Measurements from ENCODE around the gene TTC23L. TPM values are rescaled to one million over a fixed set of nuclear protein-coding genes. Genes with fewer than 3 reads are reported as not detected.
A peak's percentile ranks its signal among the peaks of the same experiment; 100 is the strongest.

Gene TTC23L
- total RNA-seq, 1 experiment from 2014 or later, result 1.9 TPM

DNA sequence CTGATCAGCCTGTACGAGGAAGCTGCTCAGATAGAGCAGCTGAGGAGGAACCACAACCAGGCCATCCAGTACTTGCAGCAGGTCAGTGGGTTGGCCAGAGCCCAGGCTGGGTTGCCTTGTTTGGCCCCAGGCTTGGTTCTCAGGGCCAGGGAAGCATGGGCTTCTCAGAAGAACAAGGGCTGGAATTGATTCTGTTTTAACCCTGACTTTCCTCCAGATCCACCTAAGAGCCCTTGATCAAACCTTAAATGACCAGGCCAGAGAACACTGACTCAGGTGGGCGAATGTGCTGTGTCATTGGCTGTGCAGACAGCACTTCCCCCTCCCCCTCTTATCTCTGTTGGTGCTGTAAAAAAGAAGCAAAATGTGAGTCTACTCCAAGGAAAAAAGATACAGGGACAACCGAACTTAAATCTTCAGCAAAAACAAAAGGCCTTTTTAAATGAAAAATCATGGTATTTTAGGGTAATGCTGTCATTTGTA, 28.1 kb downstream of the TTC23L start (continued):
- TF ChIP-seq E2F1 (CRISPR knock-in tag; IDR thresholded peaks at IDR 0.05) (no peak), JUN (CRISPR knock-in tag; IDR thresholded peaks at IDR 0.05) (no peak)

DNA sequence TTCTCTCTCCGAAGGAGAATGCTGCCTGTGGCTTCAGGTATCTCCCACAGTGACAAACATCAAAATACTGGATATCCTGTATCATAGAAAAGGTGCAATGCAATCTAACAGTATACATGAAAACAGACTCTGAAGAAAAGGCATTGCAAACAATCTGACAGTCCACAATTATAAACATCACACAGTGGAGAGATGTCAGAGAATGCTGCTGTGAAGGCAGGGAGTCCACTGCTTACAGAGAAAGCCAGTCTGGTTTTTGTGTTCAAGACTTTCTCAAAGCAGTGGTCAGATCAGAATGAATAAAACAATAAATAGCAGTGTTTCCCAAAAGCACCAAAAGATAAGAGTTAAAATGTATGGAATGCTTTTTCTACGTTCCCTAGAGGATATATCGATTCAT, 28.7 kb downstream of the TTC23L start:
- H3K27ac Mint-ChIP-seq, result peak overlapping the region; percentile 40

DNA sequence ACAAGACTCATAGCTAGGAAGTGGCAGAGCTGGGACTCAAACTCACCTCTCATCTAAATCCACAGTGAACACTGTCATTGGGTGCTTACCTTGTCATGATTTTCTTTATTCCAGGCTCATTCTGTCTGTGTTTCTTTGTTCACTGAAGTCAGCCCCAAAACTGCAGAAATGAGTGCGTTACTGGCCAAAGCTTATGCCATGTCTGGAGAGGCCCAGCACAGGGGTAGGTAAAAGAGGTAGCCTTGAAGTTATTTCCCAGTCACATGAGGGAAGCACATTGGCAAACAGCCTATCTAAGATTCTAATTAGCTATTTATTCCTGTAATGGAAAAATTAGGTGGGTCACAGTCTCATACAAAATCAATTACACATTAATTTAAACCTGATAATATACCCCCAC, 29.8 kb downstream of the TTC23L start:
- Mint-ChIP-seq H3K4me1 (peaks cover 43% of the 10 kb centered on the region), H3K27me3 (ENCODE audit: low read depth) (no peaks in the 10 kb centered on the region), H3K9me3 (no peaks in the 10 kb centered on the region), H3K27ac (no peak overlapping the region), H3K36me3 (no peaks in the 10 kb centered on the region; the same call in 1 of the 2 replicates), H3K4me3 (no peak overlapping the region)
- CTCF ChIA-PET, result no interaction called here
- POLR2A ChIA-PET, result interaction anchor here (1.2 kb wide), 1 partner anchor 30 kb away, joined by 4 read pairs; no protein-coding TSS in a partner anchor
- no peak for DNase-seq (ENCODE audit: low spot score)
- ATAC-seq, result no peak
- TF ChIP-seq TCF7 (CRISPR knock-in tag; IDR thresholded peaks at IDR 0.05; ENCODE audit: low read depth) (no peak), ZNF425 (CRISPR knock-in tag; conservative IDR thresholded peaks at IDR 0.05) (no peak), ZNF671 (CRISPR knock-in tag; IDR thresholded peaks at IDR 0.05) (no peak), ZBTB21 (CRISPR knock-in tag; IDR thresholded peaks at IDR 0.05; ENCODE audit: borderline replicate concordance) (no peak), NR1H2 (CRISPR knock-in tag; IDR thresholded peaks at IDR 0.05) (no peak), IRF2 (CRISPR knock-in tag; IDR thresholded peaks at IDR 0.05; ENCODE audit: borderline replicate concordance, low read depth) (no peak), GABPB1 (CRISPR knock-in tag; IDR thresholded peaks at IDR 0.05) (no peak), TEAD1 (CRISPR knock-in tag; IDR thresholded peaks at IDR 0.05) (no peak), E2F5 (CRISPR knock-in tag; IDR thresholded peaks at IDR 0.05) (no peak)
- TF ChIP-seq, protein P1, sequence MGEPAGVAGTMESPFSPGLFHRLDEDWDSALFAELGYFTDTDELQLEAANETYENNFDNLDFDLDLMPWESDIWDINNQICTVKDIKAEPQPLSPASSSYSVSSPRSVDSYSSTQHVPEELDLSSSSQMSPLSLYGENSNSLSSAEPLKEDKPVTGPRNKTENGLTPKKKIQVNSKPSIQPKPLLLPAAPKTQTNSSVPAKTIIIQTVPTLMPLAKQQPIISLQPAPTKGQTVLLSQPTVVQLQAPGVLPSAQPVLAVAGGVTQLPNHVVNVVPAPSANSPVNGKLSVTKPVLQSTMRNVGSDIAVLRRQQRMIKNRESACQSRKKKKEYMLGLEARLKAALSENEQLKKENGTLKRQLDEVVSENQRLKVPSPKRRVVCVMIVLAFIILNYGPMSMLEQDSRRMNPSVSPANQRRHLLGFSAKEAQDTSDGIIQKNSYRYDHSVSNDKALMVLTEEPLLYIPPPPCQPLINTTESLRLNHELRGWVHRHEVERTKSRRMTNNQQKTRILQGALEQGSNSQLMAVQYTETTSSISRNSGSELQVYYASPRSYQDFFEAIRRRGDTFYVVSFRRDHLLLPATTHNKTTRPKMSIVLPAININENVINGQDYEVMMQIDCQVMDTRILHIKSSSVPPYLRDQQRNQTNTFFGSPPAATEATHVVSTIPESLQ (CRISPR knock-in tag; IDR thresholded peaks at IDR 0.05), result no peak

More for the DNA sequence above, 28.7 kb downstream of the TTC23L start:
- POLR2A ChIA-PET, result no interaction called here
- H3K4me1 Mint-ChIP-seq, result peaks cover 50% of the 10 kb centered on the region
- CTCF ChIA-PET, result no interaction called here
- H3K27me3 Mint-ChIP-seq (ENCODE audit: low read depth), result no peaks in the 10 kb centered on the region
- no peak for DNase-seq (ENCODE audit: low spot score)
- no peak overlapping the region for H3K4me3 Mint-ChIP-seq
- no peaks in the 10 kb centered on the region; the same call in 1 of the 2 replicates for H3K36me3 Mint-ChIP-seq
- no peak for ATAC-seq
- no peaks in the 10 kb centered on the region for H3K9me3 Mint-ChIP-seq
- TF ChIP-seq TEAD1 (CRISPR knock-in tag; IDR thresholded peaks at IDR 0.05) (no peak), E2F4 (CRISPR knock-in tag; IDR thresholded peaks at IDR 0.05; ENCODE audit: borderline replicate concordance, low read depth) (no peak), ZNF396 (CRISPR knock-in tag; IDR thresholded peaks at IDR 0.05; ENCODE audit: borderline replicate concordance) (no peak), IRF2 (CRISPR knock-in tag; IDR thresholded peaks at IDR 0.05; ENCODE audit: borderline replicate concordance, low read depth) (no peak), JAZF1 (CRISPR knock-in tag; IDR thresholded peaks at IDR 0.05) (no peak), PREB (CRISPR knock-in tag; IDR thresholded peaks at IDR 0.05; ENCODE audit: borderline replicate concordance) (no peak), ZNF263 (CRISPR knock-in tag; IDR thresholded peaks at IDR 0.05; ENCODE audit: low read depth) (no peak), MYBL2 (CRISPR knock-in tag; IDR thresholded peaks at IDR 0.05) (no peak), USF2 (CRISPR knock-in tag; IDR thresholded peaks at IDR 0.05) (no peak), RORB (CRISPR knock-in tag; IDR thresholded peaks at IDR 0.05) (no peak), ATF1 (CRISPR knock-in tag; IDR thresholded peaks at IDR 0.05) (no peak), SP1 (CRISPR knock-in tag; conservative IDR thresholded peaks at IDR 0.05) (no peak), TP53 (CRISPR knock-in tag; IDR thresholded peaks at IDR 0.05) (no peak)
- TF ChIP-seq, protein P2, sequence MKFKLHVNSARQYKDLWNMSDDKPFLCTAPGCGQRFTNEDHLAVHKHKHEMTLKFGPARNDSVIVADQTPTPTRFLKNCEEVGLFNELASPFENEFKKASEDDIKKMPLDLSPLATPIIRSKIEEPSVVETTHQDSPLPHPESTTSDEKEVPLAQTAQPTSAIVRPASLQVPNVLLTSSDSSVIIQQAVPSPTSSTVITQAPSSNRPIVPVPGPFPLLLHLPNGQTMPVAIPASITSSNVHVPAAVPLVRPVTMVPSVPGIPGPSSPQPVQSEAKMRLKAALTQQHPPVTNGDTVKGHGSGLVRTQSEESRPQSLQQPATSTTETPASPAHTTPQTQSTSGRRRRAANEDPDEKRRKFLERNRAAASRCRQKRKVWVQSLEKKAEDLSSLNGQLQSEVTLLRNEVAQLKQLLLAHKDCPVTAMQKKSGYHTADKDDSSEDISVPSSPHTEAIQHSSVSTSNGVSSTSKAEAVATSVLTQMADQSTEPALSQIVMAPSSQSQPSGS (CRISPR knock-in tag; IDR thresholded peaks at IDR 0.05; ENCODE audit: borderline replicate concordance, low read depth), result no peak
